HepG2 (cell line): ENCODE data around the gene ELP2. TPM values are rescaled to one million over a fixed set of nuclear protein-coding genes. Genes with fewer than 3 reads are reported as not detected.

Experiments used
- CREM ChIP-seq, 2 experiments: sonication (generic) in 1 of 2; formaldehyde crosslinking in 1 of 2; IDR thresholded peaks; 2 replicates each; pipeline versions ENCODE4 v1.4.0 to v1.6.1; 2016 to 2020; ENCODE audit warnings: antibody characterized with exemption in 1 of 2, mild to moderate bottlenecking in 1 of 2, missing genetic modification reagents in 1 of 2
- EZH2 ChIP-seq: conservative IDR thresholded peaks from 2 replicates; pipeline ENCODE4 v1.6.1; 2012; ENCODE audit warnings: mild to moderate bottlenecking, low read depth, low read length, moderate library complexity
- FOXP1 ChIP-seq, 2 experiments: fragments of 450-650 bp in 1 of 2; IDR thresholded peaks; 2 replicates each; pipeline ENCODE4 v1.6.1; 2017 to 2018; ENCODE audit warnings: antibody characterized with exemption in 1 of 2
- GZF1 ChIP-seq: sonication (generic); formaldehyde crosslinking; IDR thresholded peaks from 2 replicates; pipeline ENCODE4 v1.5.1; 2020; ENCODE audit warnings: mild to moderate bottlenecking, missing genetic modification reagents
- HOXD1 ChIP-seq: sonication (generic); formaldehyde crosslinking; IDR thresholded peaks from 2 replicates; pipeline ENCODE4 v1.5.0; 2020; ENCODE audit warnings: missing genetic modification reagents
- JUNB ChIP-seq: sonication (generic); formaldehyde crosslinking; IDR thresholded peaks from 2 replicates; pipeline ENCODE4 v1.8.0; 2022; ENCODE audit warnings: missing genetic modification reagents, mild to moderate bottlenecking, borderline replicate concordance
- KDM4B ChIP-seq: sonication (generic); formaldehyde crosslinking; IDR thresholded peaks from 2 replicates; pipeline ENCODE4 v1.4.0; 2020; ENCODE audit warnings: missing genetic modification reagents
- LCORL ChIP-seq, 2 experiments: fragments of 450-650 bp in 1 of 2; sonication (generic) in 1 of 2; formaldehyde crosslinking in 1 of 2; IDR thresholded peaks; 2 replicates each; pipeline versions ENCODE4 v1.5.0 to v1.6.1; 2017 to 2020; ENCODE audit warnings: antibody characterized with exemption in 1 of 2, missing genetic modification reagents in 1 of 2
- NCOA5 ChIP-seq: sonication (generic); formaldehyde crosslinking; IDR thresholded peaks from 2 replicates; pipeline ENCODE4 v1.4.0; 2020; ENCODE audit warnings: missing genetic modification reagents
- RARA ChIP-seq: IDR thresholded peaks from 2 replicates; pipeline ENCODE4 v1.6.1; 2016; ENCODE audit warnings: missing genetic modification reagents, missing compliant biosample characterization
- RXRA ChIP-seq: sonication (generic); formaldehyde crosslinking; IDR thresholded peaks from 2 replicates; pipeline ENCODE4 v1.5.1; 2020; ENCODE audit warnings: missing genetic modification reagents
- SKI ChIP-seq: fragments of 450-650 bp; IDR thresholded peaks from one replicate; pipeline ENCODE4 v1.6.1; 2018; ENCODE audit warnings: mild to moderate bottlenecking; ENCODE audit not compliant: partially characterized antibody
- SP140L ChIP-seq: sonication (generic); formaldehyde crosslinking; IDR thresholded peaks from 2 replicates; pipeline ENCODE4 v1.4.0; 2020; ENCODE audit warnings: missing genetic modification reagents, borderline replicate concordance
- SP5 ChIP-seq: IDR thresholded peaks from 2 replicates; pipeline ENCODE4 v1.6.1; 2016; ENCODE audit warnings: low read depth, borderline replicate concordance
- SYNCRIP ChIP-seq: fragments of 200-400 bp; formaldehyde crosslinking; IDR thresholded peaks from 2 replicates; pipeline ENCODE4 v1.6.1; 2018; ENCODE audit warnings: mild to moderate bottlenecking, low read depth, low read length; ENCODE audit not compliant: insufficient read depth
- ZBTB7A ChIP-seq: sonication (generic); formaldehyde crosslinking; IDR thresholded peaks from 2 replicates; pipeline ENCODE4 v1.8.0; 2022; ENCODE audit warnings: mild to moderate bottlenecking, missing genetic modification reagents
- ZEB1 ChIP-seq: IDR thresholded peaks from 2 replicates; pipeline ENCODE4 v1.6.1; 2012; ENCODE audit warnings: mild to moderate bottlenecking, low read depth, inconsistent platforms; ENCODE audit not compliant: insufficient replicate concordance
- ZFP36L2 ChIP-seq: sonication (generic); formaldehyde crosslinking; IDR thresholded peaks from 2 replicates; pipeline ENCODE4 v1.4.0; 2020; ENCODE audit warnings: missing genetic modification reagents
- ZNF207 ChIP-seq: fragments of 450-650 bp; IDR thresholded peaks from 2 replicates; pipeline ENCODE4 v1.6.1; 2016; ENCODE audit warnings: antibody characterized with exemption, borderline replicate concordance
- ZNF280B ChIP-seq: sonication (generic); formaldehyde crosslinking; IDR thresholded peaks from 2 replicates; pipeline ENCODE4 v1.5.0; 2020; ENCODE audit warnings: missing genetic modification reagents, mild to moderate bottlenecking, borderline replicate concordance
- ZNF350 ChIP-seq: sonication (generic); formaldehyde crosslinking; IDR thresholded peaks from 2 replicates; pipeline ENCODE4 v1.4.0; 2020; ENCODE audit warnings: mild to moderate bottlenecking, low read depth, missing genetic modification reagents, borderline replicate concordance
- ZNF496 ChIP-seq: sonication (generic); formaldehyde crosslinking; IDR thresholded peaks from 2 replicates; pipeline ENCODE4 v1.8.1; 2023; ENCODE audit warnings: mild to moderate bottlenecking, moderate library complexity, missing genetic modification reagents; ENCODE audit not compliant: insufficient replicate concordance
- ZNF724P ChIP-seq: sonication (generic); formaldehyde crosslinking; IDR thresholded peaks from 2 replicates; pipeline ENCODE4 v1.8.0; 2022; ENCODE audit warnings: missing genetic modification reagents, borderline replicate concordance
- ZNF839 ChIP-seq: sonication (generic); formaldehyde crosslinking; IDR thresholded peaks from 2 replicates; pipeline ENCODE4 v1.4.0; 2020; ENCODE audit warnings: missing genetic modification reagents, mild to moderate bottlenecking, borderline replicate concordance
- ZSCAN20 ChIP-seq: sonication (generic); formaldehyde crosslinking; IDR thresholded peaks from 2 replicates; pipeline ENCODE4 v1.4.0; 2020; ENCODE audit warnings: missing genetic modification reagents, mild to moderate bottlenecking, borderline replicate concordance
- polyA plus RNA-seq, 8 experiments: library from polyadenylated mRNA; depleted of rRNA in 3 of 8; stranded (reverse) in 7 of 8; unstranded in 1 of 8; fragments of >200 nt; fragmentation: Illumina TruSeq in 4 of 8; extraction: Trizol in 4 of 8; gene quantifications; 2 replicates each; pipeline versions ENCODE4 v1.2.1 to v1.2.3, GENCODE V29; 2011 to 2016; ENCODE audit warnings: low read depth in 4 of 8, missing spikeins in 1 of 8, mixed read lengths in 1 of 8; ENCODE audit not compliant: insufficient read depth in 1 of 8
- total RNA-seq, 5 experiments: library from RNA; depleted of rRNA; stranded (reverse); fragments of >200 nt; fragmentation: Illumina TruSeq; extraction: Trizol; gene quantifications; 2 replicates each; pipeline ENCODE4 v1.2.3, GENCODE V29; 2016; ENCODE audit warnings: low read depth in 1 of 5
- TF ChIP-seq, protein P1 (sequence below): sonication (generic); formaldehyde crosslinking; IDR thresholded peaks from 2 replicates; pipeline ENCODE4 v1.8.0; 2022; ENCODE audit warnings: low read depth, missing genetic modification reagents
- TF ChIP-seq, protein P2 (sequence below): IDR thresholded peaks from 2 replicates; pipeline ENCODE4 v1.6.1; 2016; ENCODE audit warnings: missing compliant biosample characterization, missing genetic modification reagents, borderline replicate concordance

ELP2 gene
- total and polyA plus RNA-seq, 2 of the 13 experiments (the other 11 are each of a cell fraction or from before 2014, with no cell fraction given): 98.7 to 100 TPM

GRCh38 chr18:36187193-36187825, 57.6 kb downstream of the ELP2 start, which contains the start of gene MOCOS (continued):
- TF ChIP-seq SYNCRIP: no peak
- no peak for TF ChIP-seq ZNF839 (CRISPR knock-in tag)
- TF ChIP-seq ZSCAN20 (CRISPR knock-in tag): peak; percentile 22; the same call in 1 of the 2 replicates
- TF ChIP-seq ZNF350 (CRISPR knock-in tag): no peak
- TF ChIP-seq ZEB1: no peak
- peak; percentile 55 for TF ChIP-seq SKI
- no peak for TF ChIP-seq JUNB (CRISPR knock-in tag)
- TF ChIP-seq ZNF280B (CRISPR knock-in tag): no peak
- TF ChIP-seq LCORL (IDR thresholded peaks at IDR 0.05): no peak
- TF ChIP-seq LCORL (CRISPR knock-in tag; IDR thresholded peaks at IDR 0.05): no peak
- TF ChIP-seq RXRA: no peak; the same call in 1 of the 2 replicates
- no peak for TF ChIP-seq FOXP1 (IDR thresholded peaks at IDR 0.05)
- TF ChIP-seq FOXP1 (CRISPR knock-in tag; IDR thresholded peaks at IDR 0.05): no peak
- TF ChIP-seq, protein P1, sequence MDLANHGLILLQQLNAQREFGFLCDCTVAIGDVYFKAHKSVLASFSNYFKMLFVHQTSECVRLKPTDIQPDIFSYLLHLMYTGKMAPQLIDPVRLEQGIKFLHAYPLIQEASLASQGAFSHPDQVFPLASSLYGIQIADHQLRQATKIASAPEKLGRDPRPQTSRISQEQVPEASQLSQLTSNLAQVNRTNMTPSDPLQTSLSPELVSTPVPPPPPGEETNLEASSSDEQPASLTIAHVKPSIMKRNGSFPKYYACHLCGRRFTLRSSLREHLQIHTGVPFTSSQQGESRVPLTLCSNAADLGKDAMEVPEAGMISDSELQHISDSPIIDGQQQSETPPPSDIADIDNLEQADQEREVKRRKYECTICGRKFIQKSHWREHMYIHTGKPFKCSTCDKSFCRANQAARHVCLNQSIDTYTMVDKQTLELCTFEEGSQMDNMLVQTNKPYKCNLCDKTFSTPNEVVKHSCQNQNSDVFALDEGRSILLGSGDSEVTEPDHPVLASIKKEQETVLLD (CRISPR knock-in tag): 0 out of 2 replicates have a peak, but pooled peaks have one; percentile 5
- TF ChIP-seq ZNF724P (CRISPR knock-in tag): no peak
- TF ChIP-seq ZNF496: no peak
- TF ChIP-seq HOXD1 (CRISPR knock-in tag): no peak
- no peak for TF ChIP-seq KDM4B (CRISPR knock-in tag)
- TF ChIP-seq CREM (IDR thresholded peaks at IDR 0.05): no peak
- no peak for TF ChIP-seq CREM (CRISPR knock-in tag; IDR thresholded peaks at IDR 0.05)
- TF ChIP-seq NCOA5 (CRISPR knock-in tag): no peak
- TF ChIP-seq ZBTB7A (CRISPR knock-in tag): no peak
- TF ChIP-seq, protein P2, sequence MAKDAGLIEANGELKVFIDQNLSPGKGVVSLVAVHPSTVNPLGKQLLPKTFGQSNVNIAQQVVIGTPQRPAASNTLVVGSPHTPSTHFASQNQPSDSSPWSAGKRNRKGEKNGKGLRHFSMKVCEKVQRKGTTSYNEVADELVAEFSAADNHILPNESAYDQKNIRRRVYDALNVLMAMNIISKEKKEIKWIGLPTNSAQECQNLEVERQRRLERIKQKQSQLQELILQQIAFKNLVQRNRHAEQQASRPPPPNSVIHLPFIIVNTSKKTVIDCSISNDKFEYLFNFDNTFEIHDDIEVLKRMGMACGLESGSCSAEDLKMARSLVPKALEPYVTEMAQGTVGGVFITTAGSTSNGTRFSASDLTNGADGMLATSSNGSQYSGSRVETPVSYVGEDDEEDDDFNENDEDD (CRISPR knock-in tag): peak; percentile 49; the same call in 1 of the 2 replicates
- TF ChIP-seq SP140L: no peak
- no peak for TF ChIP-seq ZFP36L2
- TF ChIP-seq GZF1: no peak
- TF ChIP-seq ZNF207: no peak
- peak; percentile 92 for TF ChIP-seq SP5 (CRISPR knock-in tag)
- 0 out of 2 replicates have a peak, but pooled peaks have one; percentile 11 for TF ChIP-seq RARA (CRISPR knock-in tag)
- TF ChIP-seq EZH2: no peak
